ENCODE data around the gene TUBA8.
"Not testable (repeated sequence)": the region's sequence is repeated elsewhere in the genome, so short reads cannot be mapped to it uniquely, and the experiment has no call there.

The TUBA8 gene

GRCh38 chr22:18093661-18094060, 16.9 kb upstream of the TUBA8 start:
- Histone ChIP-seq H3K4me1 (ENCODE audit: control insufficient read depth, insufficient read depth, low read length) (peaks cover 24% of the 10 kb centered on the region), H3K4me3 (ENCODE audit: low read length) (no peak overlapping the region), H3K9me3 (ENCODE audit: control insufficient read depth, low read length) (no peaks in the 10 kb centered on the region), H3K27me3 (replicated peaks; ENCODE audit: control insufficient read depth, insufficient read depth, low read length) (no peaks in the 10 kb centered on the region), H3K9ac (ENCODE audit: low read length) (no peak overlapping the region), H3K36me3 (ENCODE audit: control insufficient read depth, insufficient read depth, low read length, severe bottlenecking) (peaks cover 17% of the 10 kb centered on the region)
- DNase-seq (ENCODE audit: low read depth) = no peak

GRCh38 chr22:18095101-18095805, 15.4 kb upstream of the TUBA8 start:
- H3K4me1 ChIP-seq (ENCODE audit: control insufficient read depth, insufficient read depth, low read length) = peaks cover 24% of the 10 kb centered on the region
- H3K36me3 ChIP-seq (ENCODE audit: control insufficient read depth, insufficient read depth, low read length, severe bottlenecking) = peaks cover 5% of the 10 kb centered on the region
- no peak overlapping the region for H3K4me3 ChIP-seq (ENCODE audit: low read length)
- no peak overlapping the region for H3K9ac ChIP-seq (ENCODE audit: low read length)
- no peaks in the 10 kb centered on the region for H3K9me3 ChIP-seq (ENCODE audit: control insufficient read depth, low read length)
- H3K27me3 ChIP-seq (replicated peaks; ENCODE audit: control insufficient read depth, insufficient read depth, low read length) = no peaks in the 10 kb centered on the region
- DNase-seq (ENCODE audit: low read depth) = no peak

- Histone ChIP-seq H3K4me3 (ENCODE audit: low read length) (no peak overlapping the region), H3K27me3 (replicated peaks; ENCODE audit: control insufficient read depth, insufficient read depth, low read length) (no peaks in the 10 kb centered on the region), H3K36me3 (ENCODE audit: control insufficient read depth, insufficient read depth, low read length, severe bottlenecking) (peaks cover 3% of the 10 kb centered on the region), H3K9ac (ENCODE audit: low read length) (no peak overlapping the region), H3K4me1 (ENCODE audit: control insufficient read depth, insufficient read depth, low read length) (peaks cover 14% of the 10 kb centered on the region), H3K9me3 (ENCODE audit: control insufficient read depth, low read length) (no peaks in the 10 kb centered on the region)
- DNase-seq (ENCODE audit: low read depth) = no peak
Observed at GRCh38 chr22:18096823-18097222, 13.8 kb upstream of the TUBA8 start.

- Histone ChIP-seq H3K27me3 (replicated peaks; ENCODE audit: control insufficient read depth, insufficient read depth, low read length) (no peaks in the 10 kb centered on the region), H3K9me3 (ENCODE audit: control insufficient read depth, low read length) (no peaks in the 10 kb centered on the region), H3K4me1 (ENCODE audit: control insufficient read depth, insufficient read depth, low read length) (peaks cover 3% of the 10 kb centered on the region), H3K36me3 (ENCODE audit: control insufficient read depth, insufficient read depth, low read length, severe bottlenecking) (no peaks in the 10 kb centered on the region), H3K4me3 (ENCODE audit: low read length) (no peak overlapping the region), H3K9ac (ENCODE audit: low read length) (no peak overlapping the region)
- no peak for DNase-seq (ENCODE audit: low read depth)
Observed at GRCh38 chr22:18100781-18101180, 9.8 kb upstream of the TUBA8 start.

GRCh38 chr22:18101536-18101935, 9.1 kb upstream of the TUBA8 start:
- H3K9me3 ChIP-seq (ENCODE audit: control insufficient read depth, low read length) = no peaks in the 10 kb centered on the region
- H3K36me3 ChIP-seq (ENCODE audit: control insufficient read depth, insufficient read depth, low read length, severe bottlenecking) = no peaks in the 10 kb centered on the region
- H3K27me3 ChIP-seq (replicated peaks; ENCODE audit: control insufficient read depth, insufficient read depth, low read length) = no peaks in the 10 kb centered on the region
- no peak overlapping the region for H3K9ac ChIP-seq (ENCODE audit: low read length)
- no peak for DNase-seq (ENCODE audit: low read depth)
- no peak overlapping the region for H3K4me3 ChIP-seq (ENCODE audit: low read length)
- H3K4me1 ChIP-seq (ENCODE audit: control insufficient read depth, insufficient read depth, low read length) = peaks cover 3% of the 10 kb centered on the region

GRCh38 chr22:18103527-18104269, 6.9 kb upstream of the TUBA8 start:
- Histone ChIP-seq H3K36me3 (ENCODE audit: control insufficient read depth, insufficient read depth, low read length, severe bottlenecking) (no peaks in the 10 kb centered on the region), H3K9ac (ENCODE audit: low read length) (no peak overlapping the region), H3K4me1 (ENCODE audit: control insufficient read depth, insufficient read depth, low read length) (peaks cover 3% of the 10 kb centered on the region), H3K9me3 (ENCODE audit: control insufficient read depth, low read length) (no peaks in the 10 kb centered on the region), H3K27me3 (replicated peaks; ENCODE audit: control insufficient read depth, insufficient read depth, low read length) (no peaks in the 10 kb centered on the region), H3K4me3 (ENCODE audit: low read length) (no peak overlapping the region)
- no peak for DNase-seq (ENCODE audit: low read depth)

- Histone ChIP-seq H3K27me3 (replicated peaks; ENCODE audit: control insufficient read depth, insufficient read depth, low read length) (no peaks in the 10 kb centered on the region), H3K4me1 (ENCODE audit: control insufficient read depth, insufficient read depth, low read length) (peaks cover 3% of the 10 kb centered on the region), H3K9me3 (ENCODE audit: control insufficient read depth, low read length) (no peaks in the 10 kb centered on the region), H3K4me3 (ENCODE audit: low read length) (no peak overlapping the region), H3K36me3 (ENCODE audit: control insufficient read depth, insufficient read depth, low read length, severe bottlenecking) (no peaks in the 10 kb centered on the region), H3K9ac (ENCODE audit: low read length) (no peak overlapping the region)
- no peak for DNase-seq (ENCODE audit: low read depth)
Observed at GRCh38 chr22:18104566-18104965, 6.0 kb upstream of the TUBA8 start.

- H3K36me3 ChIP-seq (ENCODE audit: control insufficient read depth, insufficient read depth, low read length, severe bottlenecking); H3K9me3 ChIP-seq (ENCODE audit: control insufficient read depth, low read length); H3K9ac ChIP-seq (ENCODE audit: low read length); DNase-seq (ENCODE audit: low read depth); H3K4me3 ChIP-seq (ENCODE audit: low read length); H3K27me3 ChIP-seq (replicated peaks; ENCODE audit: control insufficient read depth, insufficient read depth, low read length): not testable (repeated sequence)
- H3K4me1 ChIP-seq (ENCODE audit: control insufficient read depth, insufficient read depth, low read length) = peaks cover 12% of the 10 kb centered on the region
Observed at GRCh38 chr22:18105981-18106380, 4.6 kb upstream of the TUBA8 start.

GRCh38 chr22:18106550-18107341, 3.9 kb upstream of the TUBA8 start:
- not testable (repeated sequence) for H3K36me3 ChIP-seq (ENCODE audit: control insufficient read depth, insufficient read depth, low read length, severe bottlenecking); DNase-seq (ENCODE audit: low read depth); H3K9ac ChIP-seq (ENCODE audit: low read length); H3K4me3 ChIP-seq (ENCODE audit: low read length); H3K9me3 ChIP-seq (ENCODE audit: control insufficient read depth, low read length); H3K27me3 ChIP-seq (replicated peaks; ENCODE audit: control insufficient read depth, insufficient read depth, low read length)
- peaks cover 20% of the 10 kb centered on the region for H3K4me1 ChIP-seq (ENCODE audit: control insufficient read depth, insufficient read depth, low read length)

- no peaks in the 10 kb centered on the region for H3K36me3 ChIP-seq (ENCODE audit: control insufficient read depth, insufficient read depth, low read length, severe bottlenecking)
- H3K4me3 ChIP-seq (ENCODE audit: low read length) = no peak overlapping the region
- no peaks in the 10 kb centered on the region for H3K27me3 ChIP-seq (replicated peaks; ENCODE audit: control insufficient read depth, insufficient read depth, low read length)
- H3K9me3 ChIP-seq (ENCODE audit: control insufficient read depth, low read length) = no peaks in the 10 kb centered on the region
- DNase-seq (ENCODE audit: low read depth) = no peak
- no peak overlapping the region for H3K9ac ChIP-seq (ENCODE audit: low read length)
- peaks cover 21% of the 10 kb centered on the region for H3K4me1 ChIP-seq (ENCODE audit: control insufficient read depth, insufficient read depth, low read length)
Observed at GRCh38 chr22:18108187-18108586, 2.4 kb upstream of the TUBA8 start.
